Panc1 (cell line): ENCODE measurements around the gene UNC80.

Experiments
- CTCF ChIP-seq: fragments of 450-650 bp; IDR thresholded peaks from 2 replicates; pipeline ENCODE4 v1.5.1; 2017; ENCODE audit warnings: mild to moderate bottlenecking
- POLR2AphosphoS5 ChIP-seq: IDR thresholded peaks from 2 replicates; pipeline ENCODE4 v1.6.1; 2012; ENCODE audit warnings: mild to moderate bottlenecking, low read depth, low read length, moderate library complexity
- SIN3A ChIP-seq: IDR thresholded peaks from 2 replicates; pipeline ENCODE4 v1.6.1; 2012; ENCODE audit warnings: low read depth, mild to moderate bottlenecking, low read length, moderate library complexity, borderline replicate concordance; ENCODE audit not compliant: insufficient read depth
- TCF7L2 ChIP-seq: IDR thresholded peaks from 2 replicates; pipeline ENCODE4 v1.6.1; 2011; ENCODE audit warnings: mild to moderate bottlenecking, low read depth, low read length, inconsistent platforms
- TF ChIP-seq, protein P1 (sequence below), 2 experiments: IDR thresholded peaks; 2 replicates each; pipeline ENCODE4 v1.6.1; 2011 to 2012; ENCODE audit warnings: low read depth in 2 of 2, control low read depth in 1 of 2, low read length in 1 of 2, mild to moderate bottlenecking in 1 of 2, moderate library complexity in 1 of 2; ENCODE audit not compliant: insufficient read depth in 1 of 2

DNA sequence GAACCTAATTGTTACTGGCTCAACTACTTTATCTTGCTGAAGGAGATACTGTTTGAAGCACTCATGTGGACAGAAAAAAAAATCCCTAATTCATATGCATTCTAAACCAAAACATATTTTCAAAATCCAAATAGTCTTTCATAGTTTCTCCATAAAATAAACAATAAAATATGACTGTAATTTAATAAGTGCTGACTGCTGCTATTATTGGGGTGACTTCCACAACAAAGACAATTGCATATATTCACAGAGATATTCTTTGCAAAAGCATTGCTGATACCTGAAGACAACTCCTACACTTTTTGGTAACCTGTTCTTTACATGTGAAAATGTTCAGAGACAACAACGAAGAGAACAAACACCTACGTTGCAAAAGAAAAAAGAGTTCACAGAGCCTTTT is 157.7 kb downstream of the UNC80 start:
- TF ChIP-seq CTCF = no peak
- TF ChIP-seq TCF7L2 = no peak
- no peak for TF ChIP-seq POLR2AphosphoS5
- TF ChIP-seq, protein P1, sequence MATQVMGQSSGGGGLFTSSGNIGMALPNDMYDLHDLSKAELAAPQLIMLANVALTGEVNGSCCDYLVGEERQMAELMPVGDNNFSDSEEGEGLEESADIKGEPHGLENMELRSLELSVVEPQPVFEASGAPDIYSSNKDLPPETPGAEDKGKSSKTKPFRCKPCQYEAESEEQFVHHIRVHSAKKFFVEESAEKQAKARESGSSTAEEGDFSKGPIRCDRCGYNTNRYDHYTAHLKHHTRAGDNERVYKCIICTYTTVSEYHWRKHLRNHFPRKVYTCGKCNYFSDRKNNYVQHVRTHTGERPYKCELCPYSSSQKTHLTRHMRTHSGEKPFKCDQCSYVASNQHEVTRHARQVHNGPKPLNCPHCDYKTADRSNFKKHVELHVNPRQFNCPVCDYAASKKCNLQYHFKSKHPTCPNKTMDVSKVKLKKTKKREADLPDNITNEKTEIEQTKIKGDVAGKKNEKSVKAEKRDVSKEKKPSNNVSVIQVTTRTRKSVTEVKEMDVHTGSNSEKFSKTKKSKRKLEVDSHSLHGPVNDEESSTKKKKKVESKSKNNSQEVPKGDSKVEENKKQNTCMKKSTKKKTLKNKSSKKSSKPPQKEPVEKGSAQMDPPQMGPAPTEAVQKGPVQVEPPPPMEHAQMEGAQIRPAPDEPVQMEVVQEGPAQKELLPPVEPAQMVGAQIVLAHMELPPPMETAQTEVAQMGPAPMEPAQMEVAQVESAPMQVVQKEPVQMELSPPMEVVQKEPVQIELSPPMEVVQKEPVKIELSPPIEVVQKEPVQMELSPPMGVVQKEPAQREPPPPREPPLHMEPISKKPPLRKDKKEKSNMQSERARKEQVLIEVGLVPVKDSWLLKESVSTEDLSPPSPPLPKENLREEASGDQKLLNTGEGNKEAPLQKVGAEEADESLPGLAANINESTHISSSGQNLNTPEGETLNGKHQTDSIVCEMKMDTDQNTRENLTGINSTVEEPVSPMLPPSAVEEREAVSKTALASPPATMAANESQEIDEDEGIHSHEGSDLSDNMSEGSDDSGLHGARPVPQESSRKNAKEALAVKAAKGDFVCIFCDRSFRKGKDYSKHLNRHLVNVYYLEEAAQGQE (IDR thresholded peaks at IDR 0.05; ENCODE audit: insufficient read depth in 1 of 2, low read depth in 2 of 2, low read length in 1 of 2) = no peak
- TF ChIP-seq SIN3A = no peak
